ENCODE results near the gene IL23R.

IL23R gene

GRCh38 chr1:67158401-67158800, 7.9 kb upstream of the IL23R start:
- DNase-seq = no peak

GRCh38 chr1:67159233-67159632, 7.0 kb upstream of the IL23R start:
- ATAC-seq (ENCODE audit: insufficient read depth, low read depth) (no peak), DNase-seq (no peak)
- no peaks in the 10 kb centered on the region for H4K20me1 ChIP-seq (ENCODE audit: insufficient read depth, low read length)
- no peaks in the 10 kb centered on the region for H3K9me3 ChIP-seq (ENCODE audit: insufficient read depth, low read length, severe bottlenecking)
- no peaks in the 10 kb centered on the region for H3K27me3 ChIP-seq (ENCODE audit: insufficient read depth, low read length, poor library complexity)
- no peak for TF ChIP-seq EZH2 (IDR thresholded peaks at IDR 0.05; ENCODE audit: borderline replicate concordance, low read depth, low read length, severe bottlenecking)
- TF ChIP-seq CTCF (IDR thresholded peaks at IDR 0.05; ENCODE audit: borderline replicate concordance, extremely low read depth, low read length, poor library complexity, severe bottlenecking) = no peak
- no peaks in the 10 kb centered on the region for H3K4me1 ChIP-seq (ENCODE audit: insufficient read depth, low read length)
- no peaks in the 10 kb centered on the region for H3K79me2 ChIP-seq (ENCODE audit: insufficient read depth, low read length)
- H3K4me2 ChIP-seq (ENCODE audit: insufficient read depth, low read length) = no peak overlapping the region
- no peak overlapping the region for H3K27ac ChIP-seq (ENCODE audit: low read length)
- no peaks in the 10 kb centered on the region for H3K36me3 ChIP-seq (ENCODE audit: insufficient read depth, low read length)
- H3K9ac ChIP-seq (ENCODE audit: low read depth, low read length) = no peak overlapping the region
- no peak overlapping the region for H2AFZ ChIP-seq (ENCODE audit: low read depth, low read length)
- no peak overlapping the region for H3K4me3 ChIP-seq (ENCODE audit: low read depth in 1 of 2, low read length in 2 of 2)

More at GRCh38 chr1:67158401-67158800, 7.9 kb upstream of the IL23R start:
- no peak overlapping the region for H3K4me2 ChIP-seq (ENCODE audit: insufficient read depth, low read length)
- no peak overlapping the region for H3K9ac ChIP-seq (ENCODE audit: low read depth, low read length)
- no peak overlapping the region for H3K4me3 ChIP-seq (ENCODE audit: low read depth in 1 of 2, low read length in 2 of 2)
- TF ChIP-seq CTCF (IDR thresholded peaks at IDR 0.05; ENCODE audit: borderline replicate concordance, extremely low read depth, low read length, poor library complexity, severe bottlenecking) = no peak
- no peak for TF ChIP-seq EZH2 (IDR thresholded peaks at IDR 0.05; ENCODE audit: borderline replicate concordance, low read depth, low read length, severe bottlenecking)
- no peaks in the 10 kb centered on the region for H3K9me3 ChIP-seq (ENCODE audit: insufficient read depth, low read length, severe bottlenecking)
- no peaks in the 10 kb centered on the region for H3K36me3 ChIP-seq (ENCODE audit: insufficient read depth, low read length)
- no peaks in the 10 kb centered on the region for H4K20me1 ChIP-seq (ENCODE audit: insufficient read depth, low read length)
- H2AFZ ChIP-seq (ENCODE audit: low read depth, low read length) = no peak overlapping the region
- no peaks in the 10 kb centered on the region for H3K79me2 ChIP-seq (ENCODE audit: insufficient read depth, low read length)
- ATAC-seq (ENCODE audit: insufficient read depth, low read depth) = no peak
- no peaks in the 10 kb centered on the region for H3K27me3 ChIP-seq (ENCODE audit: insufficient read depth, low read length, poor library complexity)
- no peaks in the 10 kb centered on the region for H3K4me1 ChIP-seq (ENCODE audit: insufficient read depth, low read length)
- H3K27ac ChIP-seq (ENCODE audit: low read length) = no peak overlapping the region

- Histone ChIP-seq H3K27ac (ENCODE audit: low read length) (no peak overlapping the region), H3K9me3 (ENCODE audit: insufficient read depth, low read length, severe bottlenecking) (no peaks in the 10 kb centered on the region)
- 0 out of 3 replicates have a peak, but pooled peaks have one; percentile 31 for ATAC-seq (ENCODE audit: insufficient read depth, low read depth)
Observed at GRCh38 chr1:67162954-67163353, 3.3 kb upstream of the IL23R start.

More at GRCh38 chr1:67162954-67163353, 3.3 kb upstream of the IL23R start:
- no peaks in the 10 kb centered on the region for H4K20me1 ChIP-seq (ENCODE audit: insufficient read depth, low read length)
- no peak for DNase-seq
- no peak overlapping the region for H3K4me2 ChIP-seq (ENCODE audit: insufficient read depth, low read length)
- no peak overlapping the region for H2AFZ ChIP-seq (ENCODE audit: low read depth, low read length)
- no peaks in the 10 kb centered on the region for H3K4me1 ChIP-seq (ENCODE audit: insufficient read depth, low read length)
- H3K4me3 ChIP-seq (ENCODE audit: low read depth in 1 of 2, low read length in 2 of 2) = no peak overlapping the region
- no peak overlapping the region for H3K9ac ChIP-seq (ENCODE audit: low read depth, low read length)
- H3K27me3 ChIP-seq (ENCODE audit: insufficient read depth, low read length, poor library complexity) = peaks cover 8% of the 10 kb centered on the region
- TF ChIP-seq CTCF (IDR thresholded peaks at IDR 0.05; ENCODE audit: borderline replicate concordance, extremely low read depth, low read length, poor library complexity, severe bottlenecking) (no peak), EZH2 (IDR thresholded peaks at IDR 0.05; ENCODE audit: borderline replicate concordance, low read depth, low read length, severe bottlenecking) (no peak)
- H3K36me3 ChIP-seq (ENCODE audit: insufficient read depth, low read length) = no peaks in the 10 kb centered on the region
- H3K79me2 ChIP-seq (ENCODE audit: insufficient read depth, low read length) = no peaks in the 10 kb centered on the region
